Activated CD4-positive, alpha-beta T cell treated with anti-CD3 and anti-CD28 coated beads, Interleukin-10, Interleukin-2, amounts not matched to agents 100 ng/mL and 50 ng/mL, durations not matched to agents 16 hours and 8 hours (primary cell): ENCODE data around the gene KCNK3.

ENCODE experiments used
- DNase-seq: peaks from one replicate; pipeline ENCODE4 v3.0.0-alpha.2; 2020

The KCNK3 gene

GRCh38 chr2:26666671-26667070 lies 25.9 kb upstream of the KCNK3 start:
- no peak for DNase-seq

- no peak for DNase-seq
Measured at GRCh38 chr2:26668041-26668440, 24.5 kb upstream of the KCNK3 start.

DNA sequence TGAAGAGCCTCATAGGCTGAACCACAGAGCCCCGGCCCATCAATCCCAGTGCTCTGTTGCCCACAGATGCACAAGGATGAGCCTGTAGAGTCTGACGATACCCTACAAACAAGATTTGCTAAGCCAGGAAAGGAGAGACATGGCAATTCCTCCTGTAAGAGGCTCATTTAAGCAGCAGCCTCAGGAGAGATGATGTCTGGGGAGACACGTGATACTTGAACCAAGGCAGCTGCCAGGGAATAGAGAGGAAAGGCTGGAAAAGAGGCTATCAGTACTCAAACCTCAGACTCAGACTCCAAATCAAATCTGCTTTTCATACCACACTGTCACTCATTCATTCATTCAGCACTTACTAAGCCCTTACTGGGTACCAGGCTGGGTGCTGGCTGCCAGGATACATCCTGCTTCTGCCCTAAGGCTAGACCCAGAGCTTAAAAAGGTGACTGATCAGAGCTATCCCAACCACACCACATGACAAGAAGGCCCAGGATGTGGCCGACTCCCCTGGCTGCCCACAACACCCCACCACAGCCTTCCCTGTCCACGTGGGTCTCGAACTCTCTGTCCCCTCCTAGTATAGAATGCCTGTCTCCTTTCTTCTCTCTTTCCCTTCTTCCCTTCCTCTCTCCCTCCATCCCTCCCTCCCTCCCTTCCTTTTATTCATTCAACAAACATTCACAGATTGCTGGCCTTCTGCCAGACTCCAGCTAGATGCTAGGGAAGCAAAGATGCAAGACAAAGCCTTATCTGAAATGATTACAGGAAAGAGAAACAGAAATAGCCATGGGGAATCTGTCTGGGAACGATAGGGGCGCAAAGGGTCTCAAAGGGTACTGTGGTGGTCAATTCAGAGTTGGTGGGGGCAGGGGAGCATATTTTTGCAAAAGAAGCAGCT lies 23.4 kb upstream of the KCNK3 start:
- DNase-seq = no peak

DNA sequence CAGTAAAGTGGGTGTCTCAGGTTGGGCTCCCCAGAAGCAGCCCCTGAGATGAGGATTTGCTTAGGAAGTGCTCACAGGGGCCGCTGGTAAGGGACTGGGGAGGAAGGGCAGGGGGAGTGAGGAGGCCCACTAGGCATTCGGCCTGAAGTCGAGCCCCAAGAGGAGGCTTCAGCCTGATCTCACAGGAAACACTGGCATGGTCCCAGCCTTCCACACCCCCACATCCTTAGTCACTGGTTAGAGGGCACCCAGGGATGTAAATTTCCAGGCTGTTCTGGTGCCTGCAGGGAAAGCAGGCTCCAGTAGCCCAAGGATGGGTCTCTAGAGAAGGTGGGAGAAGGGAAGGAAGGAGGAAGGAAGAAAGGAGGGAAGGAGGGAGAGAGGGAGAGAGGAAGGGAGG lies 22.4 kb upstream of the KCNK3 start:
- no peak for DNase-seq

DNA sequence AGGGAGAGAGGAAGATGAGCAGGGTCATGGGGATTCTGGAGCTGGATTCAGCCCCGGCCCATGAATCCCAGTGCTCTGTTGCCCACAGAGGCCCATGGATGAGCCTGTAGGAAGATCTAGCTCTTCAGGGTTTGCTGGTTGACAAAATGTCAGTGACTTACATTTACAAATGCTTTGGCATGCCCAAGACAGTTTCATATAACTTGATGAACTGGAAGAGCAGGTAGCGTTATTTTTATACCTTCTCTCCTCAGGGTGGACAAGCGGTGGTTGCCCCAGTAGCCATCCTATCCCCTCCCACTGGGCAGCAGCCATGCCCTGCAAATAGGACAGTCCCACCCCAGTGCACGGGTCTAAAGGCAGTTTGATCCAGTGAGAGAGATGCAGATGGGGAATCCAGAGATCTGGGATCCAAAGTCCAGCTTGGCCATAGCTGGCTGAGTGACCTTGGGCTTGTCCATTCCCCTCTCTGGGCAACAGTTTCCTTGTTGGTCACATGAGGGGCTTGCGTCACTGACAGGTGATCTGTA lies 21.5 kb upstream of the KCNK3 start:
- DNase-seq = no peak

DNA sequence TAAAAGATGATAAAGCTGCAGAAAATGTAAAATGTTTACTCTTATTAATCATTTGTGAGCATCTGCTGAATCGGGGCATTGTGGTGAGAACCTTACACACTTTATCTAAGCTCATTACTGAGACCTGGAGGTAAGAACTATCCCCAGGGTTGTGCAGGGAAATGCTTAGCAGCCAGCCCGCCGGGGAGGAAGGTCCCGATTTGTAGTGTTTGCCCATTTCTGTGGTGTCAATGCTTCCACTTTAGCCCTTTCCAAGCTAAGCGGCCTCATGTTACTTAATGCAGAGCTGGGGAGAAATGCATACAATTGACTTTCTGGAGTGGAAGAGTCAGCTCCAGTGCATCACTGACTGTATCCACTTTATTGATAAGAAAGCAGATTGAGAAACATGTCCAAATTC lies 20.8 kb upstream of the KCNK3 start:
- DNase-seq = no peak

- no peak for DNase-seq
Measured at GRCh38 chr2:26672112-26672817, 20.3 kb upstream of the KCNK3 start.

DNA sequence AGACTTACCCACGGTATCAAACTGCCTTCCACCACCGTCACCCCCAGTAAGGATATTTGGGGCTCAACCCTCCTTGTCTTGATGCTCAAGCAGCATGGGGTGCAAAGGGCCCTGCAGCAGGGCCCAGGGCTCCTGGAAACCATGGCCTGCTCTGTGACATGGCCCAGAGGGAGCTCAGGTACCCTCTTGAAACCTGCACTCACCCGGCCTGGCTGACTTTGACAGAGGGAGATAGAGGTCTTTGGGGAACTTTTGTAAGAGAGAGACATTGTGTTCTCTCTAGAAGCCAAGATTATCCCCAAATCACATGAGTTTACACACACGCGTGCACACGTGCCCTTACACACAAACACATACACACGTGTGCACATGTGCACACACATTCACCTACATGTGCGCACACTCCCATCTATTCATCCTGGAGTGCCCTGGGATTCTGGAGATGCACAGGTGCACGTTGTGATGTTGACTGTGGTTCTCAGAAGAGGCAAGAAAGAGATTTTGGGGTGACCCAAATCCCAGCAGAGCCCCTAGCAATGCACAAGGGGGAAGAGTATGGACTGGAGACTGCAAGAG lies 19.6 kb upstream of the KCNK3 start:
- DNase-seq = no peak

- DNase-seq = no peak
Measured at GRCh38 chr2:26674002-26674751, 18.3 kb upstream of the KCNK3 start.

DNA sequence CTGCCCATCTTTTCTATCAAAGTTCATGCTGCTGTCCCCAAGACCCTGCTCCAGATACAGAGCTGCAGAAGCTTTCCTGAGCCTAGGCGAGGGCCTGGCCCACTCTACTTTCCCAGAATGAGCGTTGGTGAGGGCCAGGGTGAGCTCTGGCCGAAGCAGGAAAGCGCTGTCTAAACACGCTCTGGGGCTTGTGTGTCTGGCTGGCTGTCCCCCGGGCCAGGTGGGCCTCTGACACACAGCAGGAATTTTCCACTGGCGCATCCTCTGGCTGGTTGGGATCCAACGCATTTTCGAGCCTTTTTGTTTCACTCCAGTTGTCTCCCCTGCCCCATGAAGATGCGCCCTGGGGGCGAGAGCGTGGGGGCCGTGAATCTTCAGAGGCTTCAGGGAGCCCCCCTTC lies 17.8 kb upstream of the KCNK3 start:
- no peak for DNase-seq

GRCh38 chr2:26675651-26676255 lies 16.8 kb upstream of the KCNK3 start:
- no peak for DNase-seq

DNA sequence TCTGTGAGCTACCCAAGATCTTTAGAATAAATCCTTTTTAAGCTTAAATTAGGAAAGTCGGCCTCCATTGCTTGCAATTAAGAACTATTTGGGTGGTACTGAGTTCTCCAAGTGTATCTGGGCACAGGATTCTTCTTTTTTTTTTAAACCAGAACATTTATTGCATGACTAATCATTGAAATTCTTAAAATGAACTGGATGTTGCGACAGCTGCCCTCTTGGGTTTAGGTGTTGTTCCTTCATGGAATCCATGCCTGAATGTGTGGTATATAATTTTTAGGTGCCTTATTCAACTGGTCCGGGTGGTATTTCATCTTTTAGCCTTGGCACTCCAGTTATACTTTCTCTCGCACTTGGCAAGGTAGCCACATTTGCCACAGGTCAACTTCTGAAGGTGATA lies 14.5 kb upstream of the KCNK3 start:
- DNase-seq = no peak

GRCh38 chr2:26679867-26680266 lies 12.7 kb upstream of the KCNK3 start:
- no peak for DNase-seq

- DNase-seq = no peak
Measured at GRCh38 chr2:26681656-26682055, 10.9 kb upstream of the KCNK3 start.

DNA sequence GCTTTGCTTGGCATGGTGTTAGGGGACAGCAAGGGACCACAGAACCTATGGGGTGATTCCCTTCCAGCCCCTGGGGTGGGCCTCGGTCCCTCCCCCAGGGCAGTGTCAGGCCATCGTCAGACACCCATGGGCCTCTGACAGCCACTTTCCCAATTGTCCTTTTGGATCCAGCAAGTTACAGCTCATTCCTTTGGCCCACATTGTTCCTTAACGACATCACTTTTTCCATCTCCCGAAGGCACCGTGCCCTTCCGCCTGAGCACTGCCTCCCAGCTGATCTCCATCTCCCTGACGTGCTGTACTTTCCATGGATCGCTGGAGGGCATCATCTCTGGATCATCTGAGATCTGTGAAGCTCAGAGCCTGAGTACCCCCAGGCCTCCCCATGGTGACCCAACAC lies 10.4 kb upstream of the KCNK3 start:
- no peak for DNase-seq

- no peak for DNase-seq
Measured at GRCh38 chr2:26683583-26683982, 8.9 kb upstream of the KCNK3 start.

DNA sequence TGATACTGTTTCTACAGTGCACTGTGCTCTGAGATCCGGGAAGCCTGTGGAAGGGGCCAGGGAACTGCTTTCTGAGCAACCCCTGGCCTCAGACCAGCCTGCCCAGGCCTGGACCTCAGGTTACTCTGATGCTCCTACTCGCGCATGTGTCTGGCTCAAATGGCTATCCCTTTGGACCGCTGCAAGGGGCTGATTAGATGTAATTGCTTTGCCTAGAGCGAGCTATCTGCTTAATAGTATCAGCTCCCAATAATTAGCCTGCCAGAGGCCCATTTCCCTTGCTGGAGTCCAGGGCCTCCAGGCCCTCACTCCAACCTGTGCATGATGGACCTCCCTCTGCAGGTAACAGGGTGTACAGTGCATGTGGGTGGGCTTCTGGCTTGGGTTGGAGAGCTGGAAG lies 7.2 kb upstream of the KCNK3 start:
- no peak for DNase-seq

DNA sequence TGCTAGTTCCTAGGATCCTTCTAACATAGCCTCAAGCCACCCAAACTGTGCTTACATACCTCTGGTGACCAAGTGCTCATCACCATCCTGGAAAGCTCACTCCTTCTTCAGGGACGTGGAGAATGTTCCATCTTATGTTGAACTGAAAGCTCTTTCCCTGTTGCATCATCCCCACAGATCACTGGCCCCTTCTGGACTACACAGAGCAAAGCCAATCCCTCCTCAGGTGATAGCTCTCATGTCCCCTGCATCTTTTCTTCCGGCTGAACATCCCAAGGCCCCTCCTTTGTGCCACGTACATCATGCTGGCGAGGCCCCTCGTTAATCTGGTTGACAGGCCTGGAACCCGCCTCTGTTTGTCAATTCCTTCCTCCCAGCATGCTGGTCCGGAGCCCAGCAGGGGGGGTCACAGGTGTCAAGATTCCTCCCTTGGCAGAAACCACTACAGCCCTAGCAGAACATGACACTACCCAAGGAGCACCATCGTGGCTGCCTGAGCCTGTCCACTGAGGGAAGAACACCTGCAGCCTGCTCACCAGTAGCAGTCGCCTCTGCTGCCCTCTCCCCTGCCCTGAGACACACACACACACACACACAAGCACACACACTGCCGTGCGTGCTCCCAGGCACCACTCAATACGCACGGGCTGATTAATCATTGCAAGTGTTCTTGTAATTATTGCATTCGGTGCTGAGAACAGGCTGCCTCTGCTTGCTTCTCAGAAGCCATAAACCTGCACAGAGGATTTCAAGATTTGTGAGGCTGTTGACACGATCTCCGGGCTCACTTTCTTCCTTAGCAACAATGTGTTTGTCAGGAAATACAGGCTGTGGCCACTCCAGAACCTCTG lies 6.3 kb upstream of the KCNK3 start:
- no peak for DNase-seq

- no peak for DNase-seq
Measured at GRCh38 chr2:26687328-26687727, 5.2 kb upstream of the KCNK3 start.

GRCh38 chr2:26687801-26688200 lies 4.7 kb upstream of the KCNK3 start:
- no peak for DNase-seq

DNA sequence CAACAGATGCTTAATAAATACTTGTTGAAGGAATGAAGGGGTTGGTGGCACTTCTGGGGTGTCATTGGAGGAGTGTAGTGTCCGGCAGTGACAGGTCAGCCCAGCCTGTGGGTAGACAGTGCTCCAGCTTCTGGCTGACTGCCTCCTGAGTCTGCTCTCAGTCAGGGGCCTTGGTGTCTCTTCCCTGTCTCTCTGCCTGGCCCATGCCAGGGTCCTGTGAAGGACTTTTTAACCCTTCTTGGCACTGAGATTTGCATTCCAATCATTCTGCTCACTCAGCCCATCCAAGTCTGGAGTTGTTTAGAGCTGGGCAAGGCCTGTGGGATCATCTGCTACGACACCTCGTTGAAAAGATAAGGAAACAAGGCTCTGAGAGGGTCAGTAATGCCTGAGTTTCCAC lies 1.4 kb upstream of the KCNK3 start:
- no peak for DNase-seq

DNA sequence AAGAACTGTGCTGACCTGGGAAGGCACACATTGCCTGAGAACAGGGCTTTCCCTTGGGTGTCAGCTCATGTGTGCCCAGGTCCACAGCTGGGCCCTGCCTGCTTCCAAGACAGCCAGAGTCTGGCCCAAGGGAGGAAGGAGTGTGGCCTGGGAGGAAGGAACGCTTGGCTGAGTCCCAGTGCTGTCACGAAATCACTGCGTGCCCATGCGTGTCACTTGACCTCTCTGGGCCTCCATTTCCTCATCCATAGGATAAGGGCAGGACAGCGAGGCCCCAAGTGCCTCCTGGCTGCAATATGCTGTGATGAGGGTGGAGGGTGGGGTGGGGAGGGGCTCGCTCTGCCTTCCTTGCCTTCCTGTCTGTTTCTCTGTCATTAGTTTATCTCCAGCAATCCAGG lies 642 bp upstream of the KCNK3 start:
- DNase-seq = no peak
